CD4-positive, alpha-beta memory T cell (primary cell): ENCODE data around the gene LSS. TPM values are rescaled to one million over a fixed set of nuclear protein-coding genes. Genes with fewer than 3 reads are reported as not detected.
A peak's percentile ranks its signal among the peaks of the same experiment; 100 is the strongest.

Experiments
- CTCF ChIA-PET: fragments of 350-600 bp; sonication (Branson Sonifier 250); formaldehyde crosslinking; loops from one replicate; lab custom pipeline; 2021; ENCODE audit warnings: inconsistent platforms; ENCODE audit not compliant: partially characterized antibody; lab: Charles Lee
- POLR2A ChIA-PET: fragments of 350-600 bp; sonication (Branson Sonifier 250); formaldehyde crosslinking; loops from one replicate; lab custom pipeline; 2021; ENCODE audit not compliant: partially characterized antibody; lab: Charles Lee
- DNase-seq, 5 donors: peaks; one replicate each; pipeline versions ENCODE4 v3.0.0 to v3.0.0-alpha.2; 2020 to 2022; ENCODE audit warnings: mixed read lengths in 1 of 5
- H3K27ac ChIP-seq: one replicate; pipeline ENCODE4 v1.7.0; 2013; ENCODE audit warnings: low read depth, low read length
- H3K27me3 ChIP-seq: 2 replicates; pipeline ENCODE4 v1.7.0; 2013; ENCODE audit warnings: mild to moderate bottlenecking, low read length, moderate library complexity; ENCODE audit not compliant: insufficient read depth
- H3K36me3 ChIP-seq: 2 replicates; pipeline ENCODE4 v1.7.0; 2013; ENCODE audit warnings: mild to moderate bottlenecking, low read length, moderate library complexity; ENCODE audit not compliant: insufficient read depth
- H3K4me1 ChIP-seq: 2 replicates; pipeline ENCODE4 v1.7.0; 2013; ENCODE audit warnings: mild to moderate bottlenecking, low read length, moderate library complexity; ENCODE audit not compliant: insufficient read depth
- H3K4me3 ChIP-seq, 2 donors: one replicate each; pipeline ENCODE4 v1.7.0; 2013; ENCODE audit warnings: low read length in 2 of 2, mild to moderate bottlenecking in 1 of 2
- H3K9me3 ChIP-seq, 2 donors: one replicate each; pipeline ENCODE4 v1.7.0; 2013; ENCODE audit warnings: low read length in 2 of 2, control low read depth in 1 of 2; ENCODE audit not compliant: control insufficient read depth in 1 of 2
- H3K27ac Mint-ChIP-seq, 7 donors: one replicate each; pipeline ENCODE4 v1.8.0; 2020 to 2021; ENCODE audit warnings: mixed read lengths in 7 of 7, mild to moderate bottlenecking in 6 of 7, inconsistent platforms in 3 of 7, moderate library complexity in 3 of 7
- H3K27me3 Mint-ChIP-seq, 2 donors: one replicate each; pipeline ENCODE4 v1.8.0; 2020 to 2021; ENCODE audit warnings: mixed read lengths in 2 of 2
- H3K36me3 Mint-ChIP-seq, 2 donors: one replicate each; pipeline ENCODE4 v1.8.0; 2020 to 2021; ENCODE audit warnings: mixed read lengths in 2 of 2, inconsistent platforms in 1 of 2, mild to moderate bottlenecking in 1 of 2
- H3K4me1 Mint-ChIP-seq, 4 donors: one replicate each; pipeline ENCODE4 v1.8.0; 2020 to 2021; ENCODE audit warnings: mixed read lengths in 4 of 4, mild to moderate bottlenecking in 1 of 4
- H3K4me3 Mint-ChIP-seq, 8 donors: one replicate each; pipeline ENCODE4 v1.8.0; 2020 to 2021; ENCODE audit warnings: mixed read lengths in 8 of 8, mild to moderate bottlenecking in 7 of 8, moderate library complexity in 6 of 8, inconsistent platforms in 3 of 8
- H3K9me3 Mint-ChIP-seq, 8 donors: one replicate each; pipeline ENCODE4 v1.8.0; 2020 to 2021; ENCODE audit warnings: mixed read lengths in 8 of 8, mild to moderate bottlenecking in 5 of 8, inconsistent platforms in 3 of 8, moderate library complexity in 1 of 8
- intact Hi-C: fragments of 100-400 bp; cut with micrococcal nuclease; formaldehyde crosslinking; loops from one replicate; pipeline ENCODE4 v1.15.1; 2023
- polyA plus RNA-seq, 2 donors: library from polyadenylated mRNA; unstranded; fragments of 300-500 nt; fragmentation: Illumina TruSeq; gene quantifications; one replicate each; pipeline ENCODE4 v1.2.3, GENCODE V29; 2021
- total RNA-seq, 2 experiments: library from RNA; stranded (reverse); gene quantifications; one replicate each; pipeline ENCODE4 v1.2.3, GENCODE V29; 2021

The LSS gene
- total and polyA plus RNA-seq, 4 experiments from 2014 or later, result 15.3 to 54.5 (median 35.1) TPM

GRCh38 chr21:46138383-46138970 is 90.1 kb downstream of the LSS start:
- POLR2A ChIA-PET, result no interaction called here
- no peaks in the 10 kb centered on the region for H3K27me3 ChIP-seq
- Mint-ChIP-seq H3K36me3 (no peaks in the 10 kb centered on the region), H3K9me3 (no peaks in the 10 kb centered on the region), H3K4me3 (no peak overlapping the region), H3K27ac (no peak overlapping the region), H3K4me1 (peaks cover 0 to 2% (median 1%) of the 10 kb centered on the region in 4 donors), H3K27me3 (peaks cover 0 to 8% of the 10 kb centered on the region in 2 donors)
- DNase-seq, result peak in 1 of 5 donors; percentile 2
- H3K4me1 ChIP-seq, result no peaks in the 10 kb centered on the region
- intact Hi-C loops, result no loop called here
- no peaks in the 10 kb centered on the region for H3K9me3 ChIP-seq
- CTCF ChIA-PET, result no interaction called here
- H3K27ac ChIP-seq, result no peak overlapping the region
- H3K4me3 ChIP-seq, result no peak overlapping the region
- H3K36me3 ChIP-seq, result no peaks in the 10 kb centered on the region

Other genes starting within 250 kb of the LSS start
- gene COL6A1, start 247.0 kb downstream of the LSS start, total RNA-seq, result 1 to 10 TPM; 5.2 to 6.0 TPM
- under 1 TPM in 1 of 2 donors, not detected in 1; 0.87 TPM for gene COL6A1, start 247.0 kb downstream of the LSS start, polyA plus RNA-seq
- gene COL6A2, start 130.7 kb downstream of the LSS start, total RNA-seq, result 10 to 100 TPM; 21.8 to 25.7 TPM
- 1 to 10 TPM in 1 of 2 donors, under 1 TPM in 1; 0.77 to 1.5 TPM for gene COL6A2, start 130.7 kb downstream of the LSS start, polyA plus RNA-seq
- gene FTCD, start 73.2 kb downstream of the LSS start, total RNA-seq, result 1 to 10 TPM; 1.3 to 1.7 TPM
- not detected for gene FTCD, start 73.2 kb downstream of the LSS start, polyA plus RNA-seq
- gene SPATC1L, start 44.3 kb downstream of the LSS start, total RNA-seq, result 1 to 10 TPM; 6.9 TPM
- 1 to 10 TPM; 6.0 to 6.4 TPM for gene SPATC1L, start 44.3 kb downstream of the LSS start, polyA plus RNA-seq
- gene MCM3AP, start 56.8 kb upstream of the LSS start, total RNA-seq, result 100 to 1,000 TPM; 155 to 168 TPM
- 10 to 100 TPM; 14.9 to 45.6 TPM for gene MCM3AP, start 56.8 kb upstream of the LSS start, polyA plus RNA-seq
- 10 to 100 TPM; 11.5 to 14.7 TPM for gene YBEY, start 57.6 kb upstream of the LSS start, total RNA-seq
- 10 to 100 TPM; 15.5 to 18.9 TPM for gene YBEY, start 57.6 kb upstream of the LSS start, polyA plus RNA-seq
- 1 to 10 TPM; 8.2 to 9.4 TPM for gene C21orf58, start 95.1 kb upstream of the LSS start, total RNA-seq
- gene C21orf58, start 95.1 kb upstream of the LSS start, polyA plus RNA-seq, result 1 to 10 TPM in 1 of 2 donors, under 1 TPM in 1; 0.35 to 1.1 TPM
- 10 to 100 TPM; 46.9 to 52.1 TPM for gene PCNT, start 95.4 kb upstream of the LSS start, total RNA-seq
- 10 to 100 TPM in 1 of 2 donors, 1 to 10 TPM in 1; 2.0 to 25.2 TPM for gene PCNT, start 95.4 kb upstream of the LSS start, polyA plus RNA-seq
- 10 to 100 TPM; 94.6 to 95.9 TPM for gene DIP2A, start 230.1 kb upstream of the LSS start, total RNA-seq
- gene DIP2A, start 230.1 kb upstream of the LSS start, polyA plus RNA-seq, result 10 to 100 TPM; 14.1 to 17.8 TPM